ENCODE data around the gene SNRPD3.
A peak's percentile ranks its signal among the peaks of the same experiment; 100 is the strongest.
"Not testable (repeated sequence)": the region's sequence is repeated elsewhere in the genome, so short reads cannot be mapped to it uniquely, and the experiment has no call there.

SNRPD3 gene

DNA sequence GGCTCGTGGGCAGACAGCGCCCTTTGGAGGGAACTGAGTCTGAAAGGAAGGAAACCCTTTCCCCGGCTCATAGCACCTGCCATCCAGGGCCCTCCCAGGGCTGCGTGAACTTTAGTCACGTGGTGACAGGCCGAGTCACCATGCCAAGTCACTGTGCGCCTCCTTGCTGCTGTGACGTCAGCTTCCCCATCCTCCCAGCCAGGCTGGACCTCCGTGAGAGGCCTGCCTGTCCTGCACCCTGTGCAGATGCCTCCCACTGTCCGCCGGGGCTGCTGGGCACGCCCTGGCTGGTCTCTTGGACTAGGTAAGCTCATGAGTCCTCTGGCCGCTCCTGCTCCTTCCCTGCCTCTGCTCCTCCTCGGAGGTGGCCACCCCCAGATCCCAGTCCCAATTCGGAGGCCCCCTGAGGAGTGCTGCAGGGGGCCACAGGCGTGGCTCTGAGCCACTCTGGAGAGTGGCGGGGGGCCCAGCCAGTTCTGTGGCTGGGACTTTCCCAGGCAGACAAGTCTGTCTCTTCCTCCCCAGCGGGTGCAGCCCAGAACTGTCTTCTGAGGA, 51.7 kb downstream of the SNRPD3 start:
- peak in 1 of 3 experiments; percentile 35 for DNase-seq (ENCODE audit: low read depth in 2 of 3, low spot score in 2 of 3)

GRCh38 chr22:24608327-24608726, 52.5 kb downstream of the SNRPD3 start:
- not testable (repeated sequence) for DNase-seq (ENCODE audit: low read depth in 2 of 3, low spot score in 2 of 3)

- not testable (repeated sequence) for DNase-seq (ENCODE audit: low read depth in 2 of 3, low spot score in 2 of 3)
Observed at GRCh38 chr22:24609888-24610287, 54.1 kb downstream of the SNRPD3 start.

- not testable (repeated sequence) for DNase-seq (ENCODE audit: low read depth in 2 of 3, low spot score in 2 of 3)
Observed at GRCh38 chr22:24614794-24615193, 59.0 kb downstream of the SNRPD3 start.

- DNase-seq (ENCODE audit: low read depth in 2 of 3, low spot score in 2 of 3) = not testable (repeated sequence)
Observed at GRCh38 chr22:24621244-24621643, 65.4 kb downstream of the SNRPD3 start.

GRCh38 chr22:24622596-24622995, 66.8 kb downstream of the SNRPD3 start:
- not testable (repeated sequence) for DNase-seq (ENCODE audit: low read depth in 2 of 3, low spot score in 2 of 3)
